Transverse colon (tissue), 4 donors: Measurements from ENCODE around the gene YTHDF1. TPM values are rescaled to one million over a fixed set of nuclear protein-coding genes. Genes with fewer than 3 reads are reported as not detected.
A peak's percentile ranks its signal among the peaks of the same experiment; 100 is the strongest.

Source experiments
- DNase-seq: peaks from one replicate; pipeline ENCODE4 v3.0.0-alpha.2; 2019
- H3K27ac ChIP-seq, 4 donors: fragments of 200-600 bp; sonication (generic); 2 replicates each; pipeline ENCODE4 v1.5.1; 2016 to 2018; ENCODE audit warnings: inconsistent platforms in 4 of 4
- H3K27me3 ChIP-seq: fragments of 200-600 bp; sonication (generic); 2 replicates; pipeline ENCODE4 v1.5.1; 2017; ENCODE audit warnings: inconsistent platforms
- H3K36me3 ChIP-seq, 4 donors: fragments of 200-600 bp; sonication (generic); 2 replicates each; pipeline ENCODE4 v1.5.1; 2017 to 2019; ENCODE audit warnings: inconsistent platforms in 4 of 4
- H3K4me1 ChIP-seq, 4 donors: fragments of 200-600 bp; sonication (generic); 2 replicates each; pipeline ENCODE4 v1.5.1; 2017 to 2020; ENCODE audit warnings: inconsistent platforms in 4 of 4
- H3K4me3 ChIP-seq, 4 donors: fragments of 200-600 bp; sonication (generic); 1 replicate in 1 of 4; 2 replicates in 3 of 4; pipeline versions ENCODE4 v1.5.1 to v1.6.1; 2017 to 2019; ENCODE audit warnings: inconsistent platforms in 4 of 4
- H3K9me3 ChIP-seq, 2 donors: fragments of 200-600 bp; sonication (generic); 2 replicates each; pipeline ENCODE4 v1.5.1; 2017 to 2019; ENCODE audit warnings: inconsistent platforms in 2 of 2
- CTCF ChIP-seq, 5 experiments: fragments of 200-600 bp in 3 of 5; fragments of 450-650 bp in 2 of 5; sonication (generic) in 3 of 5; IDR thresholded peaks; 1 replicate in 2 of 5; 2 replicates in 3 of 5; pipeline ENCODE4 v1.5.1; 2016 to 2017; ENCODE audit warnings: antibody characterized with exemption in 5 of 5, inconsistent platforms in 3 of 5, mild to moderate bottlenecking in 2 of 5, moderate library complexity in 1 of 5
- EP300 ChIP-seq: sonication (generic); formaldehyde crosslinking; IDR thresholded peaks from one replicate; pipeline ENCODE4 v1.6.1; 2017; ENCODE audit warnings: antibody characterized with exemption, low read depth
- POLR2A ChIP-seq: fragments of 450-650 bp; IDR thresholded peaks from one replicate; pipeline ENCODE4 v1.6.1; 2016; ENCODE audit warnings: antibody characterized with exemption, mild to moderate bottlenecking, moderate library complexity
- POLR2AphosphoS5 ChIP-seq, 3 donors: sonication (generic); formaldehyde crosslinking; IDR thresholded peaks; one replicate each; pipeline ENCODE4 v1.6.1; 2016; ENCODE audit warnings: antibody characterized with exemption in 3 of 3
- WGBS, 2 donors: methylation state at CpG; one replicate each; pipeline ENCODE4 v1.1.5; 2018; ENCODE audit warnings: low coverage in 1 of 2; 5-methylcytosine and 5-hydroxymethylcytosine counted together
- in situ Hi-C, 4 donors: fragments of 200-750 bp; cut with MboI; loops; one replicate each; pipeline versions ENCODE4 v1.15.0 to v1.15.1; 2017; ENCODE audit warnings: low sequenced_read_pairs in 3 of 4, low pct_ligation_motif_present in 1 of 4, low pct_unique_long_range_greater_than_20kb in 1 of 4
- intact Hi-C: fragments of 100-400 bp; cut with DNase I; formaldehyde crosslinking; loops from one replicate; pipeline ENCODE4 v1.15.1; 2023; ENCODE audit warnings: low total_unique reads
- total RNA-seq, 4 donors: library from RNA; depleted of rRNA; stranded (reverse); fragments of >200 nt; gene quantifications; one replicate each; pipeline ENCODE4 v1.1.0, GENCODE V29; 2016

Gene YTHDF1
- total RNA-seq, 4 donors from 2014 or later: 29.4 to 35.2 (median 32.9) TPM

- Histone ChIP-seq H3K27me3 (no peaks in the 10 kb centered on the region), H3K36me3 (peaks cover 0 to 6% (median 3%) of the 10 kb centered on the region in 4 donors), H3K9me3 (no peaks in the 10 kb centered on the region), H3K4me3 (no peak overlapping the region), H3K4me1 (no peaks in the 10 kb centered on the region), H3K27ac (no peak overlapping the region)
- 40% methylated on average over 1 to 13 of the region's 14 CpGs for WGBS, 2 donors
- intact Hi-C loops: no loop called here
- TF ChIP-seq POLR2AphosphoS5 (IDR thresholded peaks at IDR 0.05) (no peak), EP300 (no peak), CTCF (IDR thresholded peaks at IDR 0.05) (peak in 1 of 5 experiments; percentile 23)
- DNase-seq: peak; percentile 91
- in situ Hi-C loops: no loop called here
Observed at GRCh38 chr20:63191400-63191799, 24.5 kb downstream of the YTHDF1 start.

- H3K36me3 ChIP-seq: peaks cover 0 to 6% (median 3%) of the 10 kb centered on the region in 4 donors
- H3K4me1 ChIP-seq: no peaks in the 10 kb centered on the region
- in situ Hi-C loops (no loop called here), intact Hi-C loops (no loop called here)
- no peak for DNase-seq
- H3K27me3 ChIP-seq: no peaks in the 10 kb centered on the region
- no peak overlapping the region for H3K27ac ChIP-seq
- WGBS, 2 donors: 90% methylated on average over 20 of the region's 20 CpGs; no CpG with 5 or more reads in 1 of the 2 donors
- no peak overlapping the region for H3K4me3 ChIP-seq
- TF ChIP-seq CTCF (IDR thresholded peaks at IDR 0.05) (no peak), EP300 (no peak), POLR2A (no peak), POLR2AphosphoS5 (IDR thresholded peaks at IDR 0.05) (no peak)
- H3K9me3 ChIP-seq: no peaks in the 10 kb centered on the region
Observed at GRCh38 chr20:63190828-63191227, 25.1 kb downstream of the YTHDF1 start.

GRCh38 chr20:63189846-63190559 lies 25.9 kb downstream of the YTHDF1 start:
- 50 to 82% methylated on average over 2 to 17 of the region's 17 CpGs for WGBS, 2 donors
- DNase-seq: no peak
- intact Hi-C loops: no loop called here
- no peaks in the 10 kb centered on the region for H3K9me3 ChIP-seq
- peaks cover 0 to 2% (median under 1%) of the 10 kb centered on the region in 4 donors for H3K36me3 ChIP-seq
- H3K27ac ChIP-seq: no peak overlapping the region
- no peaks in the 10 kb centered on the region for H3K27me3 ChIP-seq
- in situ Hi-C loops: no loop called here
- H3K4me3 ChIP-seq: no peak overlapping the region
- TF ChIP-seq POLR2AphosphoS5 (IDR thresholded peaks at IDR 0.05) (no peak), POLR2A (no peak), EP300 (no peak), CTCF (IDR thresholded peaks at IDR 0.05) (no peak)
- H3K4me1 ChIP-seq: no peaks in the 10 kb centered on the region

- no peak overlapping the region for H3K4me3 ChIP-seq
- H3K9me3 ChIP-seq: no peaks in the 10 kb centered on the region
- no peak for TF ChIP-seq CTCF (IDR thresholded peaks at IDR 0.05)
- TF ChIP-seq POLR2AphosphoS5 (IDR thresholded peaks at IDR 0.05): no peak
- TF ChIP-seq POLR2A: no peak
- TF ChIP-seq EP300: no peak
- H3K4me1 ChIP-seq: no peaks in the 10 kb centered on the region
- no peak overlapping the region for H3K27ac ChIP-seq
- in situ Hi-C loops (no loop called here), intact Hi-C loops (no loop called here)
- WGBS, 2 donors: 75 to 82% methylated on average over 4 to 5 of the region's 5 CpGs
- H3K27me3 ChIP-seq: no peaks in the 10 kb centered on the region
- H3K36me3 ChIP-seq: no peaks in the 10 kb centered on the region
- DNase-seq: no peak
Observed at GRCh38 chr20:63189322-63189642, 26.6 kb downstream of the YTHDF1 start.
